PC-9 (cell line): Measurements from ENCODE around the gene C10orf95.

ENCODE experiments used
- CTCF ChIP-seq: fragments of 200-600 bp; sonication (generic); conservative IDR thresholded peaks from 2 replicates; pipeline ENCODE4 v1.6.1; 2017; ENCODE audit warnings: mixed run types, antibody characterized with exemption, mild to moderate bottlenecking, moderate library complexity
- EZH2 ChIP-seq: fragments of 200-600 bp; sonication (generic); IDR thresholded peaks from 2 replicates; pipeline ENCODE4 v1.8.0; 2017; ENCODE audit warnings: antibody characterized with exemption, low read depth

DNA sequence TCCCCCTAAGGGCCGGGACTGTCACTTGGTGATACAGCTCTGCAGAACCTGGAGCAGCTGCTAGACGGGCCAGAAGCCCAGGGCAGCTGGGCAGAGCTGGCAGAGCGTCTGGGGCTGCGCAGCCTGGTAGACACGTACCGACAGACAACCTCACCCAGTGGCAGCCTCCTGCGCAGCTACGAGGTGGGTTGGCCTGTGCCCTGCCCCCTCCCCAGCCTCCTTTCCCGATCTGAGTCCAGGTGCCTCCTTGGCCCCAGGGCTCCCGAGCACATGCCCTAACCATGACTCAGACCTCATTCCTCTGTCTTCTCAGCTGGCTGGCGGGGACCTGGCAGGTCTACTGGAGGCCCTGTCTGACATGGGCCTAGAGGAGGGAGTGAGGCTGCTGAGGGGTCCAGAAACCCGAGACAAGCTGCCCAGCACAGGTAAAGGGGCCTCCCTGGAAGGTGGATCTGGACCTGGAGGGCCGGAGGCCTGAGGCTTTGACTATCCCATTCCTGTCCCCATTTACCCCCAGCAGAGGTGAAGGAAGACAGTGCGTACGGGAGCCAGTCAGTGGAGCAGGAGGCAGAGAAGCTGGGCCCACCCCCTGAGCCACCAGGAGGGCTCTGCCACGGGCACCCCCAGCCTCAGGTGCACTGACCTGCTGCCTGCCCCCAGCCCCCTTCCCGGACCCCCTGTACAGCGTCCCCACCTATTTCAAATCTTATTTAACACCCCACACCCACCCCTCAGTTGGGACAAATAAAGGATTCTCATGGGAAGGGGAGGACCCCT lies 49.4 kb downstream of the C10orf95 start:
- TF ChIP-seq CTCF, result no peak
- no peak for TF ChIP-seq EZH2
